Measurements from ENCODE around the gene MINDY4. TPM values are rescaled to one million over a fixed set of nuclear protein-coding genes. Genes with fewer than 3 reads are reported as not detected.

Gene MINDY4
- total and polyA plus RNA-seq, 4 donors, result 0.93 to 6.1 (median 1.9) TPM

- no peaks in the 10 kb centered on the region for H3K9me3 ChIP-seq (ENCODE audit: control insufficient read depth in 4 of 4, low read length in 3 of 4)
- no peaks in the 10 kb centered on the region for H3K27me3 ChIP-seq (ENCODE audit: control insufficient read depth in 4 of 4, insufficient read depth in 4 of 4, low read length in 3 of 4)
- H3K4me3 ChIP-seq (ENCODE audit: low read depth in 1 of 3, low read length in 3 of 3), result no peak overlapping the region
- H3K4me1 ChIP-seq (ENCODE audit: control insufficient read depth in 4 of 4, insufficient read depth in 4 of 4, low read length in 3 of 4), result no peaks in the 10 kb centered on the region
- no peaks in the 10 kb centered on the region for H3K36me3 ChIP-seq (ENCODE audit: control insufficient read depth in 4 of 4, insufficient read depth in 3 of 4, low read depth in 1 of 4, low read length in 3 of 4)
- WGBS, result 87% methylated on average over 4 of the region's 4 CpGs
- DNase-seq (ENCODE audit: low spot score), result no peak
- no peak overlapping the region for H3K27ac ChIP-seq (ENCODE audit: low read depth in 1 of 2, low read length in 2 of 2)
- TF ChIP-seq HNF4A (conservative IDR thresholded peaks at IDR 0.05) (no peak), RXRA (IDR thresholded peaks at IDR 0.05) (no peak), FOXA2 (IDR thresholded peaks at IDR 0.05) (no peak), RAD21 (IDR thresholded peaks at IDR 0.05) (no peak), HNF4G (IDR thresholded peaks at IDR 0.05) (no peak), JUND (IDR thresholded peaks at IDR 0.05) (no peak), MAX (IDR thresholded peaks at IDR 0.05) (no peak), YY1 (IDR thresholded peaks at IDR 0.05) (no peak), TAF1 (conservative IDR thresholded peaks at IDR 0.05) (no peak), FOXA1 (IDR thresholded peaks at IDR 0.05) (no peak), SP1 (IDR thresholded peaks at IDR 0.05) (no peak), CTCF (IDR thresholded peaks at IDR 0.05; ENCODE audit: low read depth, low read length, missing input control) (no peak), EGR1 (IDR thresholded peaks at IDR 0.05; ENCODE audit: low read depth in 2 of 2) (no peak), NR2F2 (IDR thresholded peaks at IDR 0.05) (no peak), GABPA (IDR thresholded peaks at IDR 0.05 in 1 of 2, conservative IDR thresholded peaks at IDR 0.05 in 1 of 2) (no peak)
- TF ChIP-seq, protein P1, sequence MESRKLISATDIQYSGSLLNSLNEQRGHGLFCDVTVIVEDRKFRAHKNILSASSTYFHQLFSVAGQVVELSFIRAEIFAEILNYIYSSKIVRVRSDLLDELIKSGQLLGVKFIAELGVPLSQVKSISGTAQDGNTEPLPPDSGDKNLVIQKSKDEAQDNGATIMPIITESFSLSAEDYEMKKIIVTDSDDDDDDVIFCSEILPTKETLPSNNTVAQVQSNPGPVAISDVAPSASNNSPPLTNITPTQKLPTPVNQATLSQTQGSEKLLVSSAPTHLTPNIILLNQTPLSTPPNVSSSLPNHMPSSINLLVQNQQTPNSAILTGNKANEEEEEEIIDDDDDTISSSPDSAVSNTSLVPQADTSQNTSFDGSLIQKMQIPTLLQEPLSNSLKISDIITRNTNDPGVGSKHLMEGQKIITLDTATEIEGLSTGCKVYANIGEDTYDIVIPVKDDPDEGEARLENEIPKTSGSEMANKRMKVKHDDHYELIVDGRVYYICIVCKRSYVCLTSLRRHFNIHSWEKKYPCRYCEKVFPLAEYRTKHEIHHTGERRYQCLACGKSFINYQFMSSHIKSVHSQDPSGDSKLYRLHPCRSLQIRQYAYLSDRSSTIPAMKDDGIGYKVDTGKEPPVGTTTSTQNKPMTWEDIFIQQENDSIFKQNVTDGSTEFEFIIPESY (IDR thresholded peaks at IDR 0.05), result no peak
- TF ChIP-seq, protein P2, sequence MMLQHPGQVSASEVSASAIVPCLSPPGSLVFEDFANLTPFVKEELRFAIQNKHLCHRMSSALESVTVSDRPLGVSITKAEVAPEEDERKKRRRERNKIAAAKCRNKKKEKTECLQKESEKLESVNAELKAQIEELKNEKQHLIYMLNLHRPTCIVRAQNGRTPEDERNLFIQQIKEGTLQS (IDR thresholded peaks at IDR 0.05), result no peak
- TF ChIP-seq, protein P3, sequence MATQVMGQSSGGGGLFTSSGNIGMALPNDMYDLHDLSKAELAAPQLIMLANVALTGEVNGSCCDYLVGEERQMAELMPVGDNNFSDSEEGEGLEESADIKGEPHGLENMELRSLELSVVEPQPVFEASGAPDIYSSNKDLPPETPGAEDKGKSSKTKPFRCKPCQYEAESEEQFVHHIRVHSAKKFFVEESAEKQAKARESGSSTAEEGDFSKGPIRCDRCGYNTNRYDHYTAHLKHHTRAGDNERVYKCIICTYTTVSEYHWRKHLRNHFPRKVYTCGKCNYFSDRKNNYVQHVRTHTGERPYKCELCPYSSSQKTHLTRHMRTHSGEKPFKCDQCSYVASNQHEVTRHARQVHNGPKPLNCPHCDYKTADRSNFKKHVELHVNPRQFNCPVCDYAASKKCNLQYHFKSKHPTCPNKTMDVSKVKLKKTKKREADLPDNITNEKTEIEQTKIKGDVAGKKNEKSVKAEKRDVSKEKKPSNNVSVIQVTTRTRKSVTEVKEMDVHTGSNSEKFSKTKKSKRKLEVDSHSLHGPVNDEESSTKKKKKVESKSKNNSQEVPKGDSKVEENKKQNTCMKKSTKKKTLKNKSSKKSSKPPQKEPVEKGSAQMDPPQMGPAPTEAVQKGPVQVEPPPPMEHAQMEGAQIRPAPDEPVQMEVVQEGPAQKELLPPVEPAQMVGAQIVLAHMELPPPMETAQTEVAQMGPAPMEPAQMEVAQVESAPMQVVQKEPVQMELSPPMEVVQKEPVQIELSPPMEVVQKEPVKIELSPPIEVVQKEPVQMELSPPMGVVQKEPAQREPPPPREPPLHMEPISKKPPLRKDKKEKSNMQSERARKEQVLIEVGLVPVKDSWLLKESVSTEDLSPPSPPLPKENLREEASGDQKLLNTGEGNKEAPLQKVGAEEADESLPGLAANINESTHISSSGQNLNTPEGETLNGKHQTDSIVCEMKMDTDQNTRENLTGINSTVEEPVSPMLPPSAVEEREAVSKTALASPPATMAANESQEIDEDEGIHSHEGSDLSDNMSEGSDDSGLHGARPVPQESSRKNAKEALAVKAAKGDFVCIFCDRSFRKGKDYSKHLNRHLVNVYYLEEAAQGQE (IDR thresholded peaks at IDR 0.05), result no peak
- no peak overlapping the region for H3K9ac ChIP-seq (ENCODE audit: low read depth in 1 of 2, low read length in 2 of 2)
Measured at GRCh38 chr7:30730996-30731395, 40.2 kb upstream of the MINDY4 start.
